BE2C (cell line): ENCODE data around the gene ADIRF.

Experiments used
- DNase-seq: peaks from one replicate; pipeline ENCODE4 v3.0.0-alpha.2; 2020
- H3K27me3 ChIP-seq: fragments of 250-450 bp; sonication (Bioruptor Pico); 2 replicates; pipeline ENCODE4 v1.5.1; 2020; ENCODE audit warnings: mild to moderate bottlenecking
- H3K36me3 ChIP-seq: fragments of 250-450 bp; sonication (Bioruptor Pico); 2 replicates; pipeline ENCODE4 v1.5.1; 2020; ENCODE audit warnings: mild to moderate bottlenecking
- H3K4me1 ChIP-seq: fragments of 250-450 bp; sonication (Bioruptor Pico); 2 replicates; pipeline ENCODE4 v1.5.1; 2020
- H3K4me3 ChIP-seq: 2 replicates; pipeline ENCODE4 v1.5.1; 2011; ENCODE audit warnings: low read depth, low read length
- H3K9me3 ChIP-seq: fragments of 250-450 bp; sonication (Bioruptor Pico); 2 replicates; pipeline ENCODE4 v1.5.1; 2020
- TF ChIP-seq, protein P1 (sequence below): IDR thresholded peaks from 2 replicates; pipeline ENCODE4 v1.5.1; 2012; ENCODE audit warnings: mild to moderate bottlenecking, low read depth, low read length

The ADIRF gene

DNA sequence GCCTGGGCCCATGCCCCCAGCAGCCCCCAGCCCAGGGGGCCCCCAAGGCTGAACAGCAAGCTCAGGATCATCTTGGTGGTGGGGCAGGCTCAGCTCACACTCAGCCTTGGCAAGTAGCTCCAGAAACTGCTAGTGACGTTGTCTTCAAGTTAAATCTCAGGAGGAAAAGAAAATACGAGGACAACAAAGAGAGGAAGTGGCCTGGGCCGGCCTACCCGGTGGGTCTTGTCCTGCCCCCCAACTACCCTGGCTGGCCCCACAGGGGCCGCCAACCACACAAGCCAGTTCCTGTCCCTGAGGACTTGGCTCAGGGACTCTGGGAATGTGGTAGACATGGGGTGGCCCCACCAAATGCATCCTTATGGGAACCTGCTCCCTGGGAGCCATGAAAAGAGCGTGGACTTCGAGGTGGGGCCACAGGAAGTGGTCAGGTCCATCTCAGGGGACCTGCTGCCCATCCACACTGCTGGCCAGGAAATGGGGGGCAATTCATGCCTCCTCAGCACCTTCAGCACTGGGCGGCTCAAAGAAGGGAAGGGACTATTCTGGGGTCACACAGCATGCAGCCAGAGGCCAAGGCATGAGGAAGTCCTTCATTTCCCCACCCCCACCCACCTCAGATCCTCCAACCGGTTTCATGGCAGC, 10.7 kb upstream of the ADIRF start, which contains the start of gene MMRN2:
Gene MMRN2, minus strand, starts transcription at position 145 of the 645 bp plus-strand sequence. Its CDS starts 74 bp downstream, at position 71.
- TF ChIP-seq, protein P1, sequence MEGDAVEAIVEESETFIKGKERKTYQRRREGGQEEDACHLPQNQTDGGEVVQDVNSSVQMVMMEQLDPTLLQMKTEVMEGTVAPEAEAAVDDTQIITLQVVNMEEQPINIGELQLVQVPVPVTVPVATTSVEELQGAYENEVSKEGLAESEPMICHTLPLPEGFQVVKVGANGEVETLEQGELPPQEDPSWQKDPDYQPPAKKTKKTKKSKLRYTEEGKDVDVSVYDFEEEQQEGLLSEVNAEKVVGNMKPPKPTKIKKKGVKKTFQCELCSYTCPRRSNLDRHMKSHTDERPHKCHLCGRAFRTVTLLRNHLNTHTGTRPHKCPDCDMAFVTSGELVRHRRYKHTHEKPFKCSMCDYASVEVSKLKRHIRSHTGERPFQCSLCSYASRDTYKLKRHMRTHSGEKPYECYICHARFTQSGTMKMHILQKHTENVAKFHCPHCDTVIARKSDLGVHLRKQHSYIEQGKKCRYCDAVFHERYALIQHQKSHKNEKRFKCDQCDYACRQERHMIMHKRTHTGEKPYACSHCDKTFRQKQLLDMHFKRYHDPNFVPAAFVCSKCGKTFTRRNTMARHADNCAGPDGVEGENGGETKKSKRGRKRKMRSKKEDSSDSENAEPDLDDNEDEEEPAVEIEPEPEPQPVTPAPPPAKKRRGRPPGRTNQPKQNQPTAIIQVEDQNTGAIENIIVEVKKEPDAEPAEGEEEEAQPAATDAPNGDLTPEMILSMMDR, result no peak
- peaks cover 3% of the 10 kb centered on the region; the same call in 1 of the 2 replicates for H3K4me1 ChIP-seq
- no peaks in the 10 kb centered on the region for H3K9me3 ChIP-seq
- H3K36me3 ChIP-seq, result no peaks in the 10 kb centered on the region
- no peak for DNase-seq
- H3K4me3 ChIP-seq, result no peak within 1 kb of the TSS
- no peaks in the 10 kb centered on the region for H3K27me3 ChIP-seq

DNA sequence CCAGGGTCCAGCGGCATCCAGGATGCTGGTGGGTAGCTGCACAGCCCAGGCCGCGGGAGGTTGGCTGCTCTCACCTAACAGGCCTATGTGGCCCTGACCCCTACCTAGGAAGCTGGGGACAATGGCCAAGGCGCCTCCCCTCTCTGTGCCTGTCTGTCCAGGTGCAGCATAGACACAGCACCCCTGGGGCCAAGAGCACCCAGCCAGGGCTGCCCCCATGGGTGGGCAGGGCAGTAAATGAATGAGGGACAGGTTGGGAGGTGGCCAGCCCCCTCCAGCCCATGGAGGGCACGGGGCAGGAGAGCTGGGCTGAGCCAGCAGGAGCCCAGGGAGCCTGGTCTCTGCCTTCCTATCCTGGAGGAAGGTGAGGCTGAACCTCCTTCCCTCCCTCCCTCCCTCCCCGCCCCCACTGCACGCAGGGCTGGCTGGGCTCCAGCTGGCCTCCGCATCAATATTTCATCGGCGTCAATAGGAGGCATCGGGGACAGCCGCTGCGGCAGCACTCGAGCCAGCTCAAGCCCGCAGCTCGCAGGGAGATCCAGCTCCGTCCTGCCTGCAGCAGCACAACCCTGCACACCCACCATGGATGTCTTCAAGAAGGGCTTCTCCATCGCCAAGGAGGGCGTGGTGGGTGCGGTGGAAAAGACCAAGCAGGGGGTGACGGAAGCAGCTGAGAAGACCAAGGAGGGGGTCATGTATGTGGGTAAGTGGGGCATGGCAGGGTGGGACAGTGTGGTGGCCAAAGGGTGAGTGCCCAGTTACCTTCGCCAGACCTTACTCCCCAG, 10.0 kb upstream of the ADIRF start, which contains the start of gene SNCG:
Gene SNCG, plus strand, starts transcription at position 484 of the 785 bp plus-strand sequence. Its CDS starts 99 bp downstream, at position 583.
- TF ChIP-seq, protein P1, result no peak
- Histone ChIP-seq H3K9me3 (no peaks in the 10 kb centered on the region), H3K4me3 (no peak within 1 kb of the TSS), H3K27me3 (no peaks in the 10 kb centered on the region), H3K36me3 (no peaks in the 10 kb centered on the region), H3K4me1 (peaks cover 3% of the 10 kb centered on the region; the same call in 1 of the 2 replicates)
- DNase-seq, result peak; percentile 31

DNA sequence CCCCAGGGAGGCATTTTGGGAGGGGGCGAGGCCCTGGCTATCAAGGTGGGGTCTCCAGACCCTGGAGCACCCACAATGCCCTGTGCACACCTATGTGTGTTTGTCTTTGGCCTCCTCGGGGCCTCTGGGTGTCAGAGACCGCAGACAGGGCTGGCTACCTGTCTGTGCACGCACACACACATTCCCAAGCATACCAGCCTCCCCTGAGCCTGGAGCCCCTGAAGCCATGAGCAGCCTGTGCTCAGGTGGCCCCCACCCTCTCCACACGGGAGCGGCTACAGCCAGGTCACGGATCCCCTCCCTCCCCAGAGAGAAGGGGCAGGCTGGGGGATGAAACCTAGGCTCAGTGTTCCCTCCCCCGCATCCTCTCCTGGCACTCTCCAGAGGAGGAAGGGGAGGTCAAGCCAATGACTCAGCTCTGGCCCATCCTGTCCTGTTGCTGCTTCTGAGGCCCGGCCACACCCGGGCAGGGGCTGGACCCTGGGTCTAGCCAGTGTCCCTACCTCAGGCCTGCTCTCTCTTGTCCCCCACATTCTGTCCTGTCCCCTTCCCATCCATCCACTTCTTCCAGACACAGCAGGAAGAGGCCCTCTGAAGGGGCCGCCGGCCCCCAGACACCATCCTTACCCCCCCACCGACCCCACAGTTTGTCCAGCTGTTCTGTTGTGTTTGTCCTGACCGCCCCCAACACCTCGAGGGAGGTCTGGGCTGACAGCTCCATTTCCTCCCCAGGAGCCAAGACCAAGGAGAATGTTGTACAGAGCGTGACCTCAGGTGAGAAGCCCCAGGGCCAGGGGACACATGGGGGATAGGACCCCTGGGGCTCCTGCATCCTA, 9.2 kb upstream of the ADIRF start:
- no peak for DNase-seq
- no peaks in the 10 kb centered on the region for H3K27me3 ChIP-seq
- TF ChIP-seq, protein P1, result no peak

DNA sequence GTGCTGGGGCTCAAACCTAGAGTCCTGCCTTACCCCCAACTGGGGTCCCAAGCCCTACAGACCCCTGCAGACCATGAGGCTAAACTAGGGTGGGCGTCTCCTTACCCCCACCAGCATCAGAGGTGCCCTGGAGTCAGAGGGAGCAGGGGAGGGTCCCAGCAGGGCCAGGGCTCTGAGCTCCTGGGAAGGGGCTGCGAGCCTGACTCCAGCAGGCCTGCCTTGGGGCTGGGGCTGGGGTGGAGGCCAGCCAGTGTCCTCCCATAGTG, 8.6 kb upstream of the ADIRF start:
- Histone ChIP-seq H3K9me3 (no peaks in the 10 kb centered on the region), H3K36me3 (no peaks in the 10 kb centered on the region), H3K4me3 (no peak overlapping the region), H3K4me1 (peaks cover 8% of the 10 kb centered on the region; the same call in 1 of the 2 replicates), H3K27me3 (no peaks in the 10 kb centered on the region)
- DNase-seq, result no peak
- TF ChIP-seq, protein P1, result no peak

More for the DNA sequence above, 9.2 kb upstream of the ADIRF start:
- H3K4me3 ChIP-seq, result no peak overlapping the region
- no peaks in the 10 kb centered on the region for H3K36me3 ChIP-seq
- H3K9me3 ChIP-seq, result no peaks in the 10 kb centered on the region
- peaks cover 4% of the 10 kb centered on the region; the same call in 1 of the 2 replicates for H3K4me1 ChIP-seq

DNA sequence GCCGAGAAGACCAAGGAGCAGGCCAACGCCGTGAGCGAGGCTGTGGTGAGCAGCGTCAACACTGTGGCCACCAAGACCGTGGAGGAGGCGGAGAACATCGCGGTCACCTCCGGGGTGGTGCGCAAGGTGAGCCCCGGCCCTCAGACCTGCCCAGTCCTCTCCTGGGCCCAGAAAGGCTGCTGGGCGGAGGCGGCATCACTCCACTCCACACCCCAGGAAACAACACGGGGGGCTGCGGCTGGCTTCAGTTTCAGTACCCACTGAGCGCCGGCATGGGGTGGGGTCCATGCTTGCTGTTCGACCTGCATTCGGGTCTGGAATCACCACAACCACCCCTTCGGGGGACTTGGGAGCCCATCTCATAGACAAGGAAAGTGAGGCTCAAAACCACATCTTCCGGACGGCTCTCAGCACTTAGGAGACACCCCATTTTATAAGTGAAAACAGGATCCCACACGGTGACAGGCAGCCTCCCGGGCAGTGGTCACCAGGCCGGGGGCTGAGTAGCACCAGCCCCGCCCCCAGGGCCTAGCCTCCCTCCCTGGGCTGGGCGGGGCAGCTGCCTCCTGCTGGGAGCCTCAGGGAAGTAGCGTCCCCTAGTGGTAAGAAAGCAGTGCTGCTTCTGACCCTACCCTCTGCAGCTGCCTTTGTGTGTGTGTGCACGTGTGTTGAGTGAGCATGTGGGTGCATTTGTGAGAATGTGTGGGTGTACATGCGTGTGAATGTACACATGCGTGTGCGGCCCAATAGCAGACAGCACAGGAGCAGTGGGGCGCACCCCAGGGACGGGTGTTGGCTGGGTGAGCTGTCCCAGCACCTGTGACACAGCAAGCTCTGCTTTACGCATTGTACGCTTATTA, 8.0 kb upstream of the ADIRF start:
- TF ChIP-seq, protein P1, result peak; percentile 80
- H3K9me3 ChIP-seq, result no peaks in the 10 kb centered on the region
- no peaks in the 10 kb centered on the region for H3K27me3 ChIP-seq
- no peak overlapping the region for H3K4me3 ChIP-seq
- no peaks in the 10 kb centered on the region for H3K36me3 ChIP-seq
- peaks cover 8% of the 10 kb centered on the region; the same call in 1 of the 2 replicates for H3K4me1 ChIP-seq
- peak; percentile 41 for DNase-seq
